Measurements from ENCODE around the gene HLA-DMA.

GRCh38 chr6:32977272-32977952 lies 24.5 kb upstream of the HLA-DMA start:
- TF ChIP-seq CTCF (IDR thresholded peaks at IDR 0.05) (no peak), POLR2A (IDR thresholded peaks at IDR 0.05) (no peak)

Data from thyroid gland (tissue), 4 donors.